GM04503 (cell line): Measurements from ENCODE around the gene RASSF8.

Experiments used
- DNase-seq: peaks from one replicate; pipeline ENCODE4 v3.0.0-alpha.2; 2012; ENCODE audit warnings: low read depth

The RASSF8 gene

GRCh38 chr12:25992026-25992782, 33.7 kb downstream of the RASSF8 start:
- DNase-seq = no peak

DNA sequence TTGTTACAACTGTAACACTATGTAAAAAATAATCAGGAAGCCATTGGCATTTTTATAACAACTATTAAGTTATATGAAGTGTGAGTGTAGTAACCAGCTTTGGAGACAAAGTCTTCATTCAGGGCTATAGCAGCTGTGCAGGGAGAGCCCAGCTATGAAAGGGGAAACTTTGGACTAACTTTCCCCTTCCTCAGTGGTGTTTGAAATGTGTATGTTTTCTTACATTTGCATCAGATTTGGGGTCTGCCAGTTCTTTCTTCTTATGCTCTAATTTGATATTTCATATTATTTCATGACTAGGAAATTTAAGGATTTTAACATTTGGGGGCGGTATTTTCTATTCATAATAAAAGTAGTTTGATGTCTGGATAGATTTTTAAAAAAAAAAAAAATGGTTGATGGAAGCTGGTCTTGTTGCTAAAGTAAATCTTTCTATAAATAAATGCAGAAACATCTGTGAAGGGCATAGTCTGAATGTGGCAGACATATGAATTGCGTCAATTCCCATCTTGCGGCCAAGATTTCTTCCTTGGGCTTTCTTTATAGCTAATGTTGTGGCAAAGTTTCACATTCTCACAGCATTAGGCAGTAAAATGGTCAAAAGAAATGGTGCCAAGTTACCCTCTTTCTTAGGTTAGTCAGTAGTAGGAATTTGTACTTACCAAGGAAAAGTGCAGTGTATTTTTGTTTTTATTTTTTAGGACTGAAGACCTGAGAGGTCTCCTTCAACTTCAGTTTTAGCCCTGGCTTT, 35.6 kb downstream of the RASSF8 start:
- peak; percentile 94 for DNase-seq

DNA sequence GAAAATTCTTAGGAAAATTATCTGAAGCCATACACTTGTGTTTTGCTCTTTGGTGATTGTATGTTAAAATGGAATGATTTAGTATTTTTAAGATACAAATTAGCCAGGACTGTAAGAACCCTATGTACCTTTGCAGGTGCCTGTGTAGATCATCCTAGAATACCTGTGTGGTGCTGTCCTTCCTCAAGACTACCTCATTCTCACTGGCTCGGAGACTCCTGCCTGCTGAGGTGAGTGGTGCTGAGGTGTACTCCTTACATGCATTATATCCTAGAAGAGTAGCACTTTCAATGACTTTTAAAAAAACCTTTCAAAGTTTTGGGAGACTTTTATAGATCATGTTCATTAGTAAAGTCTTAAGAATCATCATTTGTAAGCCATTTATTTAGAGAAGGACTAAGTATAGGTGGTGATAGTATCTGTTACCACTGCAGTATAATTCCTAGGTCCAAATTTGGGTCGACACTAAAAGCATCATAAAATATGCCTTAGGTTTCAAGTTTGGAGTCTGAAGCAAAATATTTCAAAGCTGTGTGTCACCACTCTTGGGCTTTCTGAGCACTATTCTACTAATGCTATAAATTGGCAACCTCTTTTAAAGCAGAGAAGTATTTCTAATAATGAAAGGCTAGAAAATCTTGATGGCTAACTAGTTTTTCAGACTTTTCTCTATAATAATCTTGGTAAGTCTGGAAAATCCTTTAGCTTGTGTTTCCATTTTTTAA, 36.6 kb downstream of the RASSF8 start:
- DNase-seq = no peak

DNA sequence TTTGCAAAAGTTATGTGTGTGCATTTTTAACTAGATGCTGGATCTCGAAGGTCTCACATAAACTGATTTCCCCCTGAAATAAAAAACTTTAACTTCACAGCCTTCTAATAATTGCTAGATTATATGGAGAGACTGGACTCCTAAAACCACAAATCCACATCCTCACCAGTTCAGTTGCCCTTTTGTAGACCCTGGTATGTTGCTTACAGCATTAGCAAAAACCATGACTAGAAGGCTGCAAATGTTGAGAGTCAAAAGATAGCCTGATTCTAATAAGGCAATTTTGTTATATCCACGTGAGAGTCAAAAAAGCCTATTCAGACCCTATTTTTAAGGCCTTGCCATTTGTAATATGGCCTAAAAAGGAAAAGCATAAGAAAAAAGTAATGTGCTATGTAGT, 37.4 kb downstream of the RASSF8 start:
- DNase-seq = no peak

DNA sequence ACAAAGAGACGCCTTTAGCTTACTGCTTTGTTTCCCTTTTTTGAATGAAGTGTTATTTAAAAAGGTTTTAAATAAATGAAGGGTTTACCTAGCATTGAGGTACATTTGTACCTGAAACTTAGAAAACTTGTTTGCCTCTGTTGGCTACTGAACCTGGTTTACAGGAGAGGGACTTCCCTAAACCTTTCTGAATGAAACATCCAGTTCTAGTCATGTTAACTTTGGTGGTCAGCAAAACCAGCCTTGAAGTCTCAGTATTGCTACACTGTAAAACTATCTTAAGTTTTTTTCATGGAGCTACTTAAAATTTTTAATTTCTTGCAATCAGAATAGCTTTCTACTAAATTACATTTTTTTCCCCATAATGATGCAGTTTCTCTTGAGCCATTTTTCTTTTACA, 38.2 kb downstream of the RASSF8 start:
- DNase-seq = no peak

- DNase-seq = peak; percentile 96
These were observed 38.9 kb downstream of the RASSF8 start for GRCh38 chr12:25997201-25997963.

DNA sequence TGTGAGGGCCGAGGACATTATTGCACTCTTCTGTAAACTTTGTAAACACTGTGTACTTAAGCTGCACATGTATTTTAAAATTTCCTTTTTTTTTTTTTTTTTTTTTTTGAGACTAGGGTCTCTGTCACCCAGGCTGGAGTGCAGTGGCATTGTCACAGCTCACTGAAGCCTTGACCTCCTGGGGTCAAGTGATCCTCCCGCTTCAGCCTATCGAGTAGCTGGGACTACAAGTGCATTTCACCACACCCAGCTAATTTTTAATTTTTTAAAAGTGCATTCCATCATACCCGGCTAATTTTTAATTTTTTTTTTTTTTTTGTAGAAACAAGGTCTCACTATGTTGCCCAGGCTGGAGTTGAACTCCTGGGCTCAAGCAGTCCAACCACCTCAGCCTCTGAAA, 42.4 kb downstream of the RASSF8 start:
- DNase-seq = no peak

GRCh38 chr12:26001530-26001929, 43.0 kb downstream of the RASSF8 start:
- no peak for DNase-seq

- no peak for DNase-seq
These were observed 44.6 kb downstream of the RASSF8 start for GRCh38 chr12:26003065-26003464.

DNA sequence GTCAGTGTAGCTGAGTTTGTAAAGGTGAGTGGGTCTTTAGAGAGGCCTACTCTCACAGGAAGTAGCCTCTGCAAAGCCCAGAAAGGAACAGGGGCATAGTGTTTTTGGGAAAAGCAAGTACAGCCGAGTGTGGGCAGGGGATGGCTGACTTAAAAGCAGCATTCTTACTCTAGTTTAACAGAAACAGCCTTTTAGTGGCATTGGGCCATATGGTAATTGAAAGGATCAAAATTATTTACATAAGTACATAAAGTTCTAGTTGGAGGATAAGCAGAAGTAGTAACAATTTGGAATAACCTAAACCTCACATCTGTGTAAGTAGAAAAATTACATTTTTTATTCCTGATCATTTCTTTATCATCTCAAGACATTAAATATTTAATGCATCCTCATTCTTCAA, 49.1 kb downstream of the RASSF8 start:
- no peak for DNase-seq

- no peak for DNase-seq
These were observed 51.1 kb downstream of the RASSF8 start for GRCh38 chr12:26009593-26009992.

DNA sequence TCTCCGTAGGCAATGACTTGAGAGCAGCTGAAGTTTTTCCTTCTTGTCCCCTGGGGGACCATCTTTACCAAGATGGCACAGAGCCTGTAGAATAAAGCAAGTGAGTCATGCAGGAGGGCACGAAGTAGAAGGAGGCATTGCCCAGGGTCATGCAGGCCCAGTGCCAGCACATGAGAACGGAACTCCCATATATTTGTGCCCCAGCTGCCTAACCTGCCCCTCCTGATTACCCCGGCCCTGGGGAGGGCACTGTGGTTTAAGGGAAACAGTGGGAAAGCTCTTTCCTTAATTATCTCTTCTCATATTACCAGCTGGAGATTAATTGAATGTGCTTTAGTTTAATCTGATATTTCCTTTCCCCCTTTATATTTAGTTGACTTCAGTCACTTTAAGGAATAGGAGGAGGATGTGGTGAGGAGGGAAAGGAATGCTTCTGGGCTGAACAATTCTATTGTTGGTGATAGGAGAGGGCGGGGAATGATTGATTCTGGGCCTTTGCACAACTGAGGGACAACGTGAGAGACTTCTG, 51.9 kb downstream of the RASSF8 start:
- no peak for DNase-seq

- DNase-seq = peak; percentile 80
These were observed 52.6 kb downstream of the RASSF8 start for GRCh38 chr12:26011099-26011498.

DNA sequence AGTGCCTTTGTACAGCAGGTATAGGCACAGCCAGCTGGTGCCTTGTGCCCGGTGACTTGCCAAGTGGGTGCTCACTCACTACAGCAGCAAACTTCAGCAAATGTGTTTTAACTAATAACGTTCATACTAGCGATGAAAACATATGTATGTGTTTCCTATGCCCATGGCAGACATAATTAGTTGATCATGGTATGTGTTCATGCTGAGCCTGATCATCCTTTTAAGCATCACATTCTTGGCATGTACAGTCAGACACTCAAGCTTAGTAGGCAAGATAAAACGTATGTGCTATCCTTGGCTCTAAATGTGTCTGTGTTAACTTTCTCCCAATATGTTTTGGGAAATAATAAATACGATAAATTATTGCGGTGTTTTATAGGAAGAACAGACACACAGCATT, 55.6 kb downstream of the RASSF8 start:
- DNase-seq = no peak

GRCh38 chr12:26016516-26016915, 58.0 kb downstream of the RASSF8 start:
- no peak for DNase-seq

DNA sequence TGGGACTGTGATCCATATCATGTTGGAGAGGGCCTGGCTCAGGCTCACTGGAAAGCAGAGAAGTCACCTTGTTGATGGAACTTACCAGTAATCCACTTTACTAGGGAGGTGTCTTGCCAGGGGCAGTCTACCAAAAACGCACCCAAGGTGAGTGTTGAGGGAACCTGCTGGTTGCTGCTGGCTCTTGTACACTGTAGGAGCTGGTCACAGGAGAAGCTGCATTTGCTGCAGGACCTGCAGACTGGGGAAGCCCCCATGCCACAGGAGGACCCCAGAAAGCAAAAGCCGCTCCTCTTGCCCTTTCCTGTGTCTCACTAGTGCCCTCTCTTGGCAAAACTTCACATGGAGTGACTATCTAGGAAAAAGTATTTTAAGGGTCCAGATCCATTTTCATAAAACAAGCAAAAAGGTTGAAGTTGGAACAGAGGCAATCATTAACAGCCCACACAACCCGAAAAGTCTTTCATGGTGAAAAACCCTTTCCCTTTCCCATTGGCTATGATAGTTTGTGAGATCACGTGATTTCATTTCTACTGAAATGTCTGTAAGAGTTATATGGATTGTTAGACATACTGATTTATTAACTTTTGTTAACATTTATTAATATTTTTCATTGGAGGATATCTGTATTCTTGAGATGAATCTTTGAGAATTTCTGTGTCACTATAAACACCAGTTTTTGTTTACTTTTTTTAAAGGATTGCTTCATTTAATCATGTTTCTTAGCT, 59.2 kb downstream of the RASSF8 start:
- DNase-seq = no peak

DNA sequence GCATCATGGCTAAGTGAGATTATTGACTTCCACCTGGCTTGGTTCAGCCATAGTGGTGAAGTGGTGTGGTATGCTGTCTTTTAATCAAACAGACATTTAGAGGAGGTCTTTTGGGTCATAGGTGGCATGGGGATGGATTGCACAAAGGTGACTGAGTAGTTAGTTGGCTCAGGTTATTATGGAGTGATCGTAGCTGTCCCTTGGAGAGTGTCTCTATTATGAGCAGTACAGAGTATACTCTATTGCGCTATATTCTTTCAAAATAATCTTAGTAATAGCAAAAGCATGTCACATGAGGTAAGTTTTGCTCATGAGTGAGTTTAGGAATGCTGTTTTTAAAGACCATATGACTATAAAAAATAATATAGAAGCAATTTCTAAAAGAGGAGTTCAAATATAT, 60.4 kb downstream of the RASSF8 start:
- DNase-seq = no peak

GRCh38 chr12:26021534-26021933, 63.1 kb downstream of the RASSF8 start:
- DNase-seq = no peak

- no peak for DNase-seq
These were observed 63.6 kb downstream of the RASSF8 start for GRCh38 chr12:26022043-26022442.

DNA sequence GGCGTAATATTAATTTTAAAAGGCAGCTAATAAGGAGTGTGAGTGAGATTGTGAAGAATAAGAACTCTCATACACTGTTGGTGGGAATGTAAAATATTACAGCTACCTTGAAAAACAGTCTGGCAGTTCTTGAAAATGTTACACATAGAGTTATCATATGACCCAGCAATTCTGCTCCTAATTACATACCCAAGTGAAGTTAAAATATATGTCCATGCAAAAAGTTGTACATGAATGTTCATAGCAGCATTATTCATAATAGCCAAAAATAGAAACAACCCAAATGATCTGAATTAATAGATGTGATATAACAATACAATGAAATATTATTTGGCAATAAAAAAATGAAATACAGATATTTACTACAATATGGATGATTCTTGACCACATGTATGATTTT, 68.2 kb downstream of the RASSF8 start:
- DNase-seq = no peak

- DNase-seq = no peak
These were observed 68.9 kb downstream of the RASSF8 start for GRCh38 chr12:26027401-26027800.
